Midbrain (tissue), 1 donor: ENCODE measurements around the gene TIMM10B.

Source experiments
- DNase-seq: peaks from one replicate; lab custom pipeline; 2025; lab: John Stamatoyannopoulos, UW

Gene TIMM10B, protein sequence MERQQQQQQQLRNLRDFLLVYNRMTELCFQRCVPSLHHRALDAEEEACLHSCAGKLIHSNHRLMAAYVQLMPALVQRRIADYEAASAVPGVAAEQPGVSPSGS

GRCh38 chr11:6481012-6481923 is at the start of gene TIMM10B, which contains the start of gene ARFIP2:
TIMM10B (plus strand) TSS chr11:6481501; CDS start chr11:6481517, 16 bp downstream.
ARFIP2 (minus strand) TSS chr11:6481331; CDS start chr11:6480421, 910 bp downstream.
- DNase-seq = peak; percentile 99

DNA sequence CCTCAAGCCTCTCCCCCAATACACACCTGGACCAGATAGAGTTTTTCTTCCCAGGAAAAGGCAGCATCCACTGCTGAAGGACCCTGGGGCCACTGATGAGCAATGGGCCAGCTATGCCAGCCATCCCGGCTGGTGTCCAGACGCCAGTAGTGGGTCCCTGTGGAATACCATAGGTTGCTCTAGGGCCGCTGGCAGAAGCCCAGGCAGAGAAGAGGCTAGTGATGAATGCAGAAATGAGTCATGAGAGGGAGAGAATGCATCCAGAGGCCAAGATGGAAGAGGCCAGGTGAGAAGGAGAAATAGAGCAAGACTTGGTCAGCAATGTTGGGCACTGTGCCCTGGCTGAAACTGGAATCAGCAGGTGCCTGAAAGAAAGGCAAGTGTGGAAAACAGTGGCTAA is 49.4 kb upstream of the TIMM10B start:
- no peak for DNase-seq

- no peak for DNase-seq
Measured at GRCh38 chr11:6433998-6434660, 47.2 kb upstream of the TIMM10B start.

GRCh38 chr11:6437423-6437822 is 43.9 kb upstream of the TIMM10B start:
- no peak for DNase-seq

DNA sequence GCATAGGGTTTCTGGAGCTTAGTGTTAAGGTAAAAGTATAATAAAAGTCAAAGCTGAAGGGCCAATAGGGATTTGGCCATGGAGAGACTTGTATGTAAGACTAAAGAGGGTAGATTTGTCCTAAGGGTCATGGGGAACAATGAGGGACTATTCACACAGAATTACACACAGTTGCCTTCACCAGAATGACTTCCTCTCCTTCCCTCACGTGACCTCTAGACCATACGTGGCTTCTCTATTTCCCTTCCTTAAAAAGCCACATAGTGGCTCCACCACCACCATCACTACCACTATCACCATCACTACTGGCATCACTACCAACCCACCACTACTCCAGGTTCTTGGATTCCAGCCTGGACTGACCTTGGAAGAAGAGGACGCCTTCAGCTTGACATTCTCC is 43.3 kb upstream of the TIMM10B start:
- DNase-seq = no peak

GRCh38 chr11:6438979-6439571 is 42.2 kb upstream of the TIMM10B start:
- peak; percentile 58 for DNase-seq

DNA sequence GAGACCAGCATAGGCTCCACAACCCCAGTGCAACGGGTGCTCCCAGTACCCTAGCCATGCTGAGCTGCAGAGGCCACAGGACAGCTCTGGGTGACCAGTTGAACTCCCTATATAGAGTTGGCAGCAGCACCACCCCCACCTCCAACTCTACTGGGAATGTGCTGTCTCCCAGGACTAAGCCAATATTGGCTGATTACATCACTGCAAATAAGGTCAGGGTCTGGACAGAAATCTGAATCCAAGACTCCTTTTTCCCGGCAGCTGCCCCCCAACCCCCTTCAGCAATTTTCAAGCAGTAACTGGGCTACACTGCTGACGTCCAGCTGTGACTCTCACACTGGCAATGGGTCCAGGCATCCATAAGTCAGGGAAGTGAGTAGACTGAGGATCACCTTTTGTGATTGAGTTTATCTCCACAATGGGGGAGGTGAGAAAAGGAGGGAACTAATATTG is 40.4 kb upstream of the TIMM10B start, which contains the start of gene HPX:
HPX (minus strand) TSS at position 82 of the 453 bp plus-strand sequence; CDS start at position 58, 24 bp downstream.
- no peak for DNase-seq

GRCh38 chr11:6442441-6442840 is 38.9 kb upstream of the TIMM10B start:
- DNase-seq = no peak

DNA sequence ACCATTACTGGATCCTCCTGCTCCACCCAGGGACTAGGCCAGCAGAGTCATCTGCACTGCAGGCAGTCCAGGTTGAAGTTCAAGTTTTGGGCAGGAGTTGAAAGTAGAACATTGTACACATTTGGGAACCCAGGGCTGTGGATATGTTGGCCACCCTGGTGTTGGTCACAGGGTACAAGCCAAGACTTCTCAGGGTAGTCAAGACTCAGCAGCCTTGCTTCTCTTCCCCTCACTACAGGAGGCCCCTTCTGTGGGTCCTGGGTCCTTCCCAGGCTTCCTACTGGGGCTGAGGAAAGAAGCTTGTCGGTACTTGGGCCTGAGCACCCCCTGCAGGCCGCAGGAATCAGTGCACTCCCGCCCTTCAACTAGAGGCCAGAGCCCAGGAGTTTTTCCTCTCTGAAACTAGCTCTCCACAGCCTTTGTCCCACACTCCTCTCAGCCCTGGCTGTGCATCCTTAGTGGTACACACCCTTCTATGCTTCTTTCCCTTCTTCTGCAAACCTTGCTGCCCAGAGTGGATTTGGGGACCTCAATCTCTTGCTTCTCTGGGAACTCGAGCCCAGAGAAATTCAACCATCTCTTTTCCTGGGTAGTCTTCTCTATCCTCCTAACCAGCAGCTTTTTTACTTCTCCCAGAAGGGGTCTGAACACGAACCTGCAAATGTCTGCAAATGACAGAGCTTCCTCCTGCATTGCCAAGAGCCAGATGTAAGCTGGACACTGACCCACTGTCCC is 37.9 kb upstream of the TIMM10B start:
- DNase-seq = peak; percentile 80

DNA sequence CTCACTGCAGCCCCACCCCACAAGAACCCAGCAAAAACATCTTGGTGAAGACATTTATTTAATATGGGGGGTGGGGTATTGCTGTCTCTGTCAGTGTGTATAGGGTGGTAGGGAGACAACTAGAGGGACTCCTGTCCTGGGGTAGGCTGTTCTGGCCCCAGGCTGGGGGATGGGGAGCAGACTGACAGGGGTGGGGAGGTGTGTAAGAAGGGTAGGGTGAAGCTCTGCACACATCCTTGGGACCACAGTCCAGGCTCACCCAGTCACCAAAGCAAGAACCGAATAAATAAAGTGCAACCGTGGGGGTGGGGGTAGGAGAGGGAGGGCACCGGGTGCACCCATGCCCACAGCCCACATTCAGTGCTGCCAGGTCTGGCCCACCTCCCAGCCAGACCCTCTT is 32.7 kb upstream of the TIMM10B start:
- DNase-seq = no peak

DNA sequence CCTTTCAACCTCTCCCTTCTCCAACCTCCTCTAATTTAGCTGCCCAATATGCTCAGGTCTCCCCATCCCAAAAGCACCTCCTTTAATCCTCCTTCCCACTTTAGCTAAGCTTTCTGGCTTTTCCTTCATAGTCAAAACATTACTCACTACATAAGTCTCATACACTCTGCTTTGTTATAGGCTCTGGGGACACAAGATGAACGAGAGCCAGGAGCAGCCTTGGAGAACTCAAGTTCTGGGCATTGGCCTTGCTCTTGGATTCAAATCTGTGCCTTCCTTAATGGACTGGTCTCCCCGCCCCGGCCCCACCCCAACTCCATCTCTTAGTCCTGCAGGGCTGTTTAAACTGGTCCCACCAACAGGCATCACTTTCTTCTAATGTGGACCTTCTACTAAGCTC is 29.1 kb upstream of the TIMM10B start:
- no peak for DNase-seq

DNA sequence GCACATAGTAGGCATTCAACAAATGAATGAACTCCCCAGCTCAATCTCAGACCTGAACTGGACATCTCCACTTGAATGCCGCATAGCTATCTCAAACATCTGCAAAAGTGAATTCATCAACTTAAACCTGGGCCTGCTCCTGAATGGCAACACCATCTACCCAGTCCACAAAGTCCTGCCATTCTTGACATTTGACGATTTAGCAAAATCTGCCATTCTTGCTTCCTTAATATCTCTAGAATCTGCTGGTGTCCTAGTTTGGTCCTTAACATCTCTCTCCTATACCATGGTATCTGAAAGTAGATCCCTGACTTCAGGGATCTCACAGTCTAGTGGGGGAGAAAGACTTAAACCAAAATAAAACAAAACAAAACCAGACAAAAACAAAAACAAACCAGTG is 28.1 kb upstream of the TIMM10B start:
- DNase-seq = no peak

DNA sequence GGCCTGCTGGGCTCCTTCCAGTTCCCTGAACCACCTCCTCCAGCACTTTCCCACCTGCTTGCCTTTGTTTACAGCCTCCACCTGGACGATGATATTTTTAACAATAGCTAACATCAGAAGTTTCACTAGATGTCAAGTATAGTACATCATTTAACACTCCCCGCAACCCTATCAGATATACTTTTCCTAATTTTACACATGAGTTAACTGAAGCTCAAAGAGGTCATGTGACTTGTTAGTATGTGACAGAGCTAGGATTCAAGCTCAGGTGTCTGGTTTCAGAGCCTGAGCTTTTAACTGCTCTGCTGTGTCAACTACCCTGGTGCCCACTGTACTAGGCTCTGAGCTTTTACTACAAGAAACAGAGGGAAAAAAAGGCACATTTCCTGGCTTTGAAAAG is 26.2 kb upstream of the TIMM10B start:
- no peak for DNase-seq

GRCh38 chr11:6456361-6457073 is 24.8 kb upstream of the TIMM10B start:
- DNase-seq = no peak

DNA sequence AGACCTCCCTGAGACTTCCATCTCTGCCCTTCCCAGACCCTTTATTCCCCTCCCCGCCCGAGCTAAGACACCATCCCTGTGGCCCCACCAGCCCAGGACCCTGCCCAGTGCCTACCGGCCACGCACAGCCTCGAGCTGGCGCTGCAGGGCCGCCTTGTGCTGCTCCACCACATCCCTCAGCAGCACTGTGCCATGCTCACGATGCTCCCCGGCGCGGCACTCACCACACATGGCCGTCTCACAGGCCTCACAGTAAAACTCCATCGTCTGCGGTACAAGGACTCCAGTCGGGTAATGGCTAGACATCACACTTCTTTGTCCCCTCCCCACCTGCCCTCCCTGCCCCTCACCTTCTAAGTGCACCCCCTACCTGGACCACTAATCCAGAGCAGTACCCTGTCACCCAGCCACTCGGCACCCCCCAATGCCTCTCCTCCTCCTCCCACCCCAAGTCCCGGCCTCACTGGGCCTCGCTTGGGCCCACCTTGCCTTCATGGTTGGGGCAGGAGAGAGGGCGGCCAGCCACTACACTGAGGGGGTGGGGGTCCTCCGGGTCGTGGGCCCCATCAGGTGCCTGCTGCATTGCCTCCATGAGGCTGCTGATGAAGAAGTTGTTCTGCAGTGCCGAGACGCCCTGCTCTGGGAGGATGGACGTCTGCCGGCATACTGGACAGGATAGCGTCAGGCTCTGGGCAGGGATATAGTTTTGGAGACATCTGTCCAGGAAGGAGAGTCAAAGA is 23.6 kb upstream of the TIMM10B start:
- no peak for DNase-seq

- DNase-seq = no peak
Measured at GRCh38 chr11:6458352-6459098, 22.8 kb upstream of the TIMM10B start.

- DNase-seq = no peak
Measured at GRCh38 chr11:6459099-6459450, 22.2 kb upstream of the TIMM10B start.

GRCh38 chr11:6468712-6469495 is 12.4 kb upstream of the TIMM10B start:
- peak; percentile 90 for DNase-seq

DNA sequence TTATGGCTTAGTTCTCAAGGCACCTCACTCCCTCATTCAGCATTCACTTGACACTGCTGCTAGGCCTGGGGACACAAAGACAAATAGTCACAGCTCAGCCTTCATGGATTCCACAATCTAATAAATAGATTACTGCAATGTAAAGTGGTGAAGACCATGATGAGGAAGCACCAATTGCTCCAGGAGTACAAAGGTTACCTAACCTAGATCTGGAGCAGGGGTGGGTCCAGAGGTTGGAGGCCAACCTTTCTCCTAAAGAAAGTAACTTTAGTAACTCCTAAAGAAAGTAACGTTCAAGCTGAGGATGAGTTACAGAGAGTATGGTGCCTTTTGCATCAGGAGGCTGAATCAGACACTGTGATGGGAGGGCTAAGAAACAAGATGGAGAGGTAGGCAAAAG is 11.7 kb upstream of the TIMM10B start:
- no peak for DNase-seq
